ENCODE results near the gene MRAP.

- TF ChIP-seq POLR2A (IDR thresholded peaks at IDR 0.05; ENCODE audit: low read length) (no peak), GATA1 (IDR thresholded peaks at IDR 0.05; ENCODE audit: low read depth, low read length) (no peak)
These were observed 33.9 kb downstream of the MRAP start for GRCh38 chr21:32332463-32332951.
